Suprapubic skin (tissue), 4 donors: ENCODE results near the gene CHRNB2. TPM values are rescaled to one million over a fixed set of nuclear protein-coding genes. Genes with fewer than 3 reads are reported as not detected.

Experiments
- DNase-seq, 2 donors: peaks; one replicate each; pipeline ENCODE4 v3.0.0-alpha.2; 2019; ENCODE audit warnings: low spot score in 2 of 2
- H3K27ac ChIP-seq: fragments of 200-600 bp; sonication (generic); one replicate; pipeline ENCODE4 v1.5.1; 2019
- H3K27me3 ChIP-seq: fragments of 200-600 bp; sonication (generic); one replicate; pipeline ENCODE4 v1.5.1; 2019
- H3K36me3 ChIP-seq: fragments of 200-600 bp; sonication (generic); one replicate; pipeline ENCODE4 v1.5.1; 2019
- H3K4me1 ChIP-seq: fragments of 200-600 bp; sonication (generic); one replicate; pipeline ENCODE4 v1.5.1; 2019
- H3K4me3 ChIP-seq: fragments of 200-600 bp; sonication (generic); one replicate; pipeline ENCODE4 v1.5.1; 2019; ENCODE audit warnings: mild to moderate bottlenecking
- H3K9me3 ChIP-seq: fragments of 200-600 bp; sonication (generic); one replicate; pipeline ENCODE4 v1.5.1; 2019
- CTCF ChIP-seq, 2 donors: fragments of 200-600 bp in 1 of 2; fragments of 450-650 bp in 1 of 2; sonication (generic) in 1 of 2; IDR thresholded peaks; one replicate each; pipeline ENCODE4 v1.5.1; 2016 to 2019; ENCODE audit warnings: antibody characterized with exemption in 2 of 2, mild to moderate bottlenecking in 1 of 2, moderate library complexity in 1 of 2
- EP300 ChIP-seq: sonication (generic); formaldehyde crosslinking; IDR thresholded peaks from one replicate; pipeline ENCODE4 v1.6.1; 2017; ENCODE audit warnings: antibody characterized with exemption
- POLR2A ChIP-seq, 2 donors: fragments of 450-650 bp; IDR thresholded peaks; one replicate each; pipeline ENCODE4 v1.6.1; 2017; ENCODE audit warnings: antibody characterized with exemption in 2 of 2, mild to moderate bottlenecking in 2 of 2, moderate library complexity in 2 of 2
- POLR2AphosphoS5 ChIP-seq, 3 donors: sonication (generic); formaldehyde crosslinking; IDR thresholded peaks; one replicate each; pipeline ENCODE4 v1.6.1; 2017; ENCODE audit warnings: antibody characterized with exemption in 3 of 3
- WGBS: methylation state at CpG from one replicate; pipeline ENCODE4 v1.1.5; 2018; 5-methylcytosine and 5-hydroxymethylcytosine counted together
- total RNA-seq, 4 donors: library from RNA; depleted of rRNA; stranded (reverse); fragments of >200 nt; gene quantifications; one replicate each; pipeline ENCODE4 v1.1.0, GENCODE V29; 2016

The CHRNB2 gene
- total RNA-seq = under 1 TPM; 0.26 to 0.83 (median 0.33) TPM

- Histone ChIP-seq H3K27ac (no peak within 1 kb of the TSS), H3K4me3 (peak within 1 kb of the TSS; percentile 41), H3K36me3 (no peaks in the 10 kb centered on the region), H3K27me3 (peaks cover 16% of the 10 kb centered on the region), H3K9me3 (no peaks in the 10 kb centered on the region), H3K4me1 (peaks cover 9% of the 10 kb centered on the region)
- no peak for DNase-seq
- TF ChIP-seq POLR2AphosphoS5 (IDR thresholded peaks at IDR 0.05) (no peak), POLR2A (IDR thresholded peaks at IDR 0.05) (no peak), EP300 (no peak), CTCF (IDR thresholded peaks at IDR 0.05) (no peak)
- 2% methylated on average over 46 of the region's 53 CpGs for WGBS
Measured at GRCh38 chr1:154567386-154568156, at the start of gene CHRNB2. Gene CHRNB2, plus strand, starts transcription at chr1:154567778. Its CDS starts 267 bp downstream, at chr1:154568045.

GRCh38 chr1:154519591-154519991, 48.0 kb upstream of the CHRNB2 start:
- Histone ChIP-seq H3K4me3 (no peak overlapping the region), H3K27me3 (no peaks in the 10 kb centered on the region), H3K4me1 (peaks cover 16% of the 10 kb centered on the region), H3K27ac (no peak overlapping the region), H3K36me3 (no peaks in the 10 kb centered on the region), H3K9me3 (no peaks in the 10 kb centered on the region)
- DNase-seq = peak in 1 of 2 donors; percentile 67
- TF ChIP-seq CTCF (IDR thresholded peaks at IDR 0.05) (no peak), POLR2AphosphoS5 (IDR thresholded peaks at IDR 0.05) (no peak), EP300 (no peak), POLR2A (IDR thresholded peaks at IDR 0.05) (no peak)
- WGBS = 34% methylated on average over 9 of the region's 9 CpGs

GRCh38 chr1:154520333-154520732, 47.2 kb upstream of the CHRNB2 start:
- H3K9me3 ChIP-seq = no peaks in the 10 kb centered on the region
- DNase-seq = no peak
- no peaks in the 10 kb centered on the region for H3K36me3 ChIP-seq
- no peaks in the 10 kb centered on the region for H3K27me3 ChIP-seq
- no peak overlapping the region for H3K4me3 ChIP-seq
- H3K27ac ChIP-seq = no peak overlapping the region
- TF ChIP-seq EP300 (no peak), POLR2AphosphoS5 (IDR thresholded peaks at IDR 0.05) (no peak), CTCF (IDR thresholded peaks at IDR 0.05) (no peak), POLR2A (IDR thresholded peaks at IDR 0.05) (no peak)
- peaks cover 16% of the 10 kb centered on the region for H3K4me1 ChIP-seq
- 20% methylated on average over 3 of the region's 3 CpGs for WGBS

GRCh38 chr1:154521695-154522094, 45.9 kb upstream of the CHRNB2 start:
- H3K36me3 ChIP-seq = no peaks in the 10 kb centered on the region
- no peak for TF ChIP-seq POLR2A (IDR thresholded peaks at IDR 0.05)
- no peak for TF ChIP-seq CTCF (IDR thresholded peaks at IDR 0.05)
- TF ChIP-seq POLR2AphosphoS5 (IDR thresholded peaks at IDR 0.05) = no peak
- TF ChIP-seq EP300 = no peak
- no peak for DNase-seq
- WGBS = 77% methylated on average over 3 of the region's 3 CpGs
- no peak overlapping the region for H3K4me3 ChIP-seq
- H3K4me1 ChIP-seq = peaks cover 16% of the 10 kb centered on the region
- H3K27ac ChIP-seq = no peak overlapping the region
- H3K9me3 ChIP-seq = no peaks in the 10 kb centered on the region
- H3K27me3 ChIP-seq = no peaks in the 10 kb centered on the region

- Histone ChIP-seq H3K4me3 (no peak overlapping the region), H3K9me3 (no peaks in the 10 kb centered on the region), H3K27ac (no peak overlapping the region), H3K27me3 (no peaks in the 10 kb centered on the region), H3K4me1 (peaks cover 7% of the 10 kb centered on the region), H3K36me3 (no peaks in the 10 kb centered on the region)
- TF ChIP-seq POLR2AphosphoS5 (IDR thresholded peaks at IDR 0.05) (no peak), CTCF (IDR thresholded peaks at IDR 0.05) (no peak), POLR2A (IDR thresholded peaks at IDR 0.05) (no peak), EP300 (no peak)
- no peak for DNase-seq
Measured at GRCh38 chr1:154524881-154525280, 42.7 kb upstream of the CHRNB2 start.
